ENCODE data around the gene CADM4.

CADM4 gene

DNA sequence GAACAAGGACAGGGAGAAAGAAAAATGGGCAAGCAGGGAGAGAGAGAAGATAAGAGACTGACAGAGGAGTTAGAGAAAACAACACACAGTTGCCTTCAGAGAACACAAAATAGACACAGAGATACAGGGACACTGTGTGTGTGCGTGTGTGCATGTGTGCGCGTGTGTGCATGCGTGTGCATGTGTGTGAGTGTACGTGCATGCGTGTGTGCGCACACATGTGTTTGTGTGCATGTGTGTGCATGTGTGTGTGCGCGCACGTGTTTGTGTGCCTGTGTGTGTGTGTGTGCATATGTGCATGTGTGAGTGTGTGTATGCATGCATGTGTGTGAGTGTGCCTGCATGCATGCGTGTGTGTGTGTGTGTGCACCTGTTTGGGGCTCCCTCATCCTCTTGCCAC is 36.3 kb upstream of the CADM4 start:
- TF ChIP-seq TAF1 (IDR thresholded peaks at IDR 0.05; ENCODE audit: low read depth) (no peak), RAD21 (IDR thresholded peaks at IDR 0.05; ENCODE audit: low read depth) (no peak), TEAD4 (IDR thresholded peaks at IDR 0.05) (no peak), REST (IDR thresholded peaks at IDR 0.05; ENCODE audit: low read depth) (no peak), ZBTB7A (IDR thresholded peaks at IDR 0.05; ENCODE audit: low read depth) (no peak)

GRCh38 chr19:43675269-43675879 is 35.7 kb upstream of the CADM4 start:
- TF ChIP-seq EGR1 (IDR thresholded peaks at IDR 0.05): no peak
- no peak for TF ChIP-seq MAX (IDR thresholded peaks at IDR 0.05)
- TF ChIP-seq TAF1 (IDR thresholded peaks at IDR 0.05; ENCODE audit: low read depth): no peak
- TF ChIP-seq NFIC (IDR thresholded peaks at IDR 0.05): peak; percentile 71

DNA sequence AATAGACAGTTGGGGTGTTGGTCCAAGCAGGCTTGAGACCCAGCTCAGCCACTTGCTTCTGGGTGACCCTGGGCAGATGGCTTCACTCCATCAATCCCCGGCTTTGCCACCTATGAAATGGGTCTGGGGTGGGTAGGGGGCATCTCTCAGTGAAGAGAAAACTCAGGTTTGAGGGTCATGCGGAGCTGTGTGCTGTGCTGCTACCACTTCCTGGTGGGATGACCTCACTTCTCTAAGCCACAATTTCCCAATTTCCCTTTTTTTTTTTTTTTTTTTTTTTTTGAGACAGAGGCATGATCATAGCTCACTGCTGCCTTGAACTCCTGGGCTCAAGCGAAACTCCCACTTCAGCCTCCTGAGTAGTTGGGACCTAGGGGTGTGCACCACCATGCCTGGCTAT is 34.9 kb upstream of the CADM4 start:
- no peak for TF ChIP-seq CEBPB (IDR thresholded peaks at IDR 0.05)
- no peak for TF ChIP-seq REST (IDR thresholded peaks at IDR 0.05; ENCODE audit: low read depth)
- TF ChIP-seq EP300 (IDR thresholded peaks at IDR 0.05; ENCODE audit: borderline replicate concordance): no peak
- no peak for TF ChIP-seq TCF12 (IDR thresholded peaks at IDR 0.05; ENCODE audit: low read depth)
- TF ChIP-seq MAX (IDR thresholded peaks at IDR 0.05): no peak
- TF ChIP-seq YY1 (IDR thresholded peaks at IDR 0.05; ENCODE audit: low read depth): no peak
- TF ChIP-seq NFIC (IDR thresholded peaks at IDR 0.05): no peak
- TF ChIP-seq EGR1 (IDR thresholded peaks at IDR 0.05): no peak
- TF ChIP-seq TEAD4 (IDR thresholded peaks at IDR 0.05): no peak
- no peak for TF ChIP-seq ZBTB7A (IDR thresholded peaks at IDR 0.05; ENCODE audit: low read depth)
- no peak for TF ChIP-seq CREB1 (IDR thresholded peaks at IDR 0.05; ENCODE audit: low read depth)

DNA sequence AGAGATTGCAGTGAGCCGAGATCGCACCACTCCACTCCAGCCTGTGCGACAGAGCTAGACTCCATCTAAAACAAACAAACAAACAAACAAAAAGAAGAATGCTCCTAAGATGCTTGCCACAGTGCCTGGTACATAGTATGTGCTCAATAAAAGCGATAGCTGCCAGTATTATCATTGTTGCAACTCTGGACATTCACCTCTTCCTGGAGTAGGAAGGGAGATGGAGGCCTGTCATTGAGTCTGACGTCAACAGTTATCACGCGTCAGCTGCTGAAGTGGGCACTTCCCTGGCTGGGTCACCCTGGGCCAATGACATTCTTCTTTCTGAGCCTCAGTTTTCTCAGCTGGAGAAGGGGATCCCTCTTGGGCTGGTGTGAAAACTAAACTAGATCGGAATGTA is 34.5 kb upstream of the CADM4 start:
- TF ChIP-seq TEAD4 (IDR thresholded peaks at IDR 0.05) (no peak), ZBTB7A (IDR thresholded peaks at IDR 0.05; ENCODE audit: low read depth) (no peak), NFIC (IDR thresholded peaks at IDR 0.05) (no peak), CREB1 (IDR thresholded peaks at IDR 0.05; ENCODE audit: low read depth) (no peak), REST (IDR thresholded peaks at IDR 0.05; ENCODE audit: low read depth) (no peak), EP300 (IDR thresholded peaks at IDR 0.05; ENCODE audit: borderline replicate concordance) (no peak), TCF12 (IDR thresholded peaks at IDR 0.05; ENCODE audit: low read depth) (no peak), CEBPB (IDR thresholded peaks at IDR 0.05) (no peak), TAF1 (IDR thresholded peaks at IDR 0.05; ENCODE audit: low read depth) (no peak)

DNA sequence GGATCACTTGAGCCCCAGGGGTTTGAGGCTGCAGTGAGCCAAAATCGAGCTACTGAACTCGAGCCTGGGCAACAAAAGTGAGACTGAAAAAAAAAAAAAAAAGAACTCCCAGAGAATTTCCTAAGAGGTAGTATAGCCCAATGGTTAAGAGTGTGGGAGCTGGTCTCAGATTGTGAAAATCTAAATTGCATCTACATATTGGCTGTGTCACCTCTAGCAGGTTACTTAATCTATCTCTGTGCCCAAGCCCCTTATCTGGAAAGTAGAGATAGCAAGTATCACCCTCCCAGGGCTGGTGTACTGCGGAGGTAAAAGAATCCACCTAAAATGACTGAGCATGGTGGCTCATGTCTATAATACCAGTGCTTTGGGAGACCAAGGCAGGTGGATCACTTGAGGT is 34.0 kb upstream of the CADM4 start:
- TF ChIP-seq FOXM1 (IDR thresholded peaks at IDR 0.05; ENCODE audit: borderline replicate concordance, low read depth) (no peak), EP300 (IDR thresholded peaks at IDR 0.05; ENCODE audit: borderline replicate concordance) (no peak), TAF1 (IDR thresholded peaks at IDR 0.05; ENCODE audit: low read depth) (no peak), NFIC (IDR thresholded peaks at IDR 0.05) (no peak), EGR1 (IDR thresholded peaks at IDR 0.05) (no peak), TCF12 (IDR thresholded peaks at IDR 0.05; ENCODE audit: low read depth) (no peak), CEBPB (IDR thresholded peaks at IDR 0.05) (no peak)

GRCh38 chr19:43672061-43672679 is 32.5 kb upstream of the CADM4 start:
- no peak for TF ChIP-seq CEBPB (IDR thresholded peaks at IDR 0.05)
- no peak for TF ChIP-seq ZBTB7A (IDR thresholded peaks at IDR 0.05; ENCODE audit: low read depth)
- no peak for TF ChIP-seq REST (IDR thresholded peaks at IDR 0.05; ENCODE audit: low read depth)
- 0 out of 2 replicates have a peak, but pooled peaks have one; percentile 40 for TF ChIP-seq NFIC (IDR thresholded peaks at IDR 0.05)
